Stimulated activated CD4-positive, alpha-beta T cell treated with anti-CD3 and anti-CD28 coated beads, Interleukin-2, amount 100 ng/mL, for 48 hours (primary cell): ENCODE results near the gene SLC45A1.
"Not testable (repeated sequence)": the region's sequence is repeated elsewhere in the genome, so short reads cannot be mapped to it uniquely, and the experiment has no call there.

Experiments
- DNase-seq, 2 donors: peaks; one replicate each; pipeline ENCODE4 v3.0.0-alpha.2; 2020

The SLC45A1 gene

GRCh38 chr1:8317647-8318381 lies at the start of gene SLC45A1:
Gene SLC45A1, plus strand, starts transcription at chr1:8318114. Its CDS starts 6,216 bp downstream, at chr1:8324330.
- peak; percentile 72 to 79 for DNase-seq

DNA sequence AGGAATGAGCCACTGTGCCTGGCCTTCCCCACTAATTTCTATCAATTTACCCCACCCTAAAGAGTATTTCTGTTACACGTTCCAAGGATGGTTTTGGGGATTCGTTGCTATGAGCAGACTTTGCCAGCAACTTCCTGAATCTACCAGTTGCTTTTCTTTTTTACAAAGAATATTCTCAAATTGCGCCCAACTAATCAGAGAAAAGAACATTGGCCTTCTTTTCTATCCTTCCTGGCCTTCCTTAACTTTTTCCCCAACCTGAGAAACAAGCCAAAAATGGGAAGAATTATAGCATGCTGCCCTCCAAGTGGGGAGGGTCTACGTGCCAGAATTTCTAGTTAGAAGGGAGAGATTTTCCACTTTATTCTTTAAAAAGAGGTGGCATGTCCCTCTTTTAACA lies 44.9 kb upstream of the SLC45A1 start:
- no peak for DNase-seq

- DNase-seq: no peak
Observed at GRCh38 chr1:8274352-8274751, 43.6 kb upstream of the SLC45A1 start.

DNA sequence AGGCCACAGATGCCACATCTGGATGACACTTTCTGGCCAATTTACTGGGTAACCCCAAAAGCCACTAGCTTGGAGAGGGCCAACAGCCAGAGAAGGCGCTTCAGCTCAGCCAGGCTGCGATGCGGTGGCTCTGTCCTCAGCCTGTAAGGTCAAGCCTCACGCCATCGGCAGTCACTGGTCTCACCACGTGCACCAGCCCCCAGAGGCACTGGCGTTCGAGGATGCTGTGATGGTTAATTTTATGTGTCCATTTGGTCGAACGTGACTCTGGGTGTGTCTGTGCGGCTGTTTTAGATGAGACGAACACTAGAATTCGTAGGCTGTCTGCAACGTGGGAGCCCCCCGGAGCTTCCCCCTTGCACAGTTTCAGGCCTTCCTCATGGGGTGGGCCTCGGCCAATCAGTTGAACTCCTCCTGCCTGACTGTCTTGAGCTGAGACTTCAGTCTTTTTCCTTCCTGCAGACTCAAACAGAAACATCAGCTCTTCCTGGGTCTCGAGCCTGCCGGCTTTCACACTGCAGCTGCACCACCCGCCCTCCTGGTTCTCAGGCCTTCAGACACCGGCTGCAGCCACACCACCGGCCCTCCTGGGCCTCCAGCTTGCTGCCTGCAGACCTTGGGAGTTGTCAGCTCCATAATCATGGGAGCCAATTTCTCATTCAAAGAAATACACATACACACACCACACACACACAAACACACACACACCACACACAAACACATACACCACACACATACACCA lies 41.6 kb upstream of the SLC45A1 start:
- DNase-seq: no peak

- no peak for DNase-seq
Observed at GRCh38 chr1:8276932-8277331, 41.0 kb upstream of the SLC45A1 start.

DNA sequence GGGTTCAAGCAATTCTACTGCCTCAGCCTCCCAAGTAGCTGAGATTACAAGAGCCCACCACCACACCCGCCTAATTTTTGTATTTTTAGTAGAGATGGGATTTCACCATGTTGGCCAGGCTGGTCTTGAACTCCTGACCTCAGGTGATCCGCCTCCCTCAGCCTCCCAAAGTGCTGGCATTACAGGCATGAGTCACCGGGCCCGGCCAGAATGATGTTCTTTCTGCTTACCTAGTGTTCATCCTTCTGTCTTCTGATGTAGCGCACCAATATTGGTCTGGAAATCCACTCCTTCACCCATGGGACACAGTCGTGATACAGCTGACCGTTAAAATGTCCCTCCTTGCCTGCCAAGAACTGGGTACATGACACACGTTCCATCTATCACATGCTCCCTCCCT lies 39.2 kb upstream of the SLC45A1 start:
- not testable (repeated sequence) for DNase-seq

DNA sequence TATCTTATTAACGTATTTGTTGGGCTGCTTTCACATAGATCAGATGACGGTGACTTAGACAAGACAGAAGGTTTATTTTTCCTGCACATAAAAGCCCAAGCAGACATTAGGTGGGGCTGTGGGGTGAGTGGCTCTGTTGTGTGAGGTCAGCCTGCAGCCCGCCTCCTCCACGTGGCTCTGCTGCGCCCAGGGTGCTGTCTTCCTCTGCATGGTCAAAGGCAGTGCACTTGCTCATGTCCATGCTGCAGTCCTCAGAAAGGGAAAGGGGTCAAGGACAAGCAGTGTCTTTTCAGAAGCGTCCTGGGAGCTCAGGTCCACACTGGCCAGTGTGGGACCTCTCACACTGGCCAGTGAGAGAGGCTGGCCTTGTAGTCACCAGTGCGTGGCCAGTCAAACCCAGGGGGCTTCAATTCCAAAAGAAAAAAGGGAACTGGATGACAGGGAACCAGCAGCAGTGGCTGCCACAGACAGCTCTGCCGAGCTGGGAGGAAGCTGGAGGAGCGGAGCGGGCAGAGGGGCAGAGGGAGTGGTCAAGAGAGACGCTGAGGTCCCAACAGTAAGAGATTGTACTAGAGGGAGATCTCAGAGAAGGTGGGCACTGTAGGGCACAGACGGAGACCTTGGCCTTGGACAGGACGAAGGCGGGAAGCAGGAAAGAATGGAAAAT lies 35.9 kb upstream of the SLC45A1 start:
- no peak for DNase-seq

GRCh38 chr1:8283058-8283884 lies 34.6 kb upstream of the SLC45A1 start:
- DNase-seq: peak; percentile 12

DNA sequence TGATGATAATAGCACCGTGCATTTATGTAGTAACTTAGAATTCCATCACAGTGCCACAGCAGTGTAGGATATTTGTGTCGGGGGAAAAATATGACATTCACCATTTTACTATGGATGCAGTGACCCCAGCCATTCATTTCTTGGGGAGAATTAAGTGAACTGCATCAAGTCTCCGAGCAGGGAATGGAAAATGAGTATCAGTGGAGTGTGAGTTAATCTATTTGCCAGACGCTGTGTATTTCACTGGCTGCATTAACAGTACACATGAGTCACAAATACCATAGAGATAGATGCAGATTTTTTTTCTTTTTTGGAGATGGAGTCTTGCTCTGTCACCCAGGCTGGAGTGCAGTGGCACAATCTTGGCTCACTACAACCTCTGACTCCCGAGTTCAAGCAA lies 33.8 kb upstream of the SLC45A1 start:
- DNase-seq: no peak

- DNase-seq: no peak
Observed at GRCh38 chr1:8285103-8285502, 32.8 kb upstream of the SLC45A1 start.

- DNase-seq: no peak
Observed at GRCh38 chr1:8285965-8286364, 31.9 kb upstream of the SLC45A1 start.

GRCh38 chr1:8293118-8293517 lies 24.8 kb upstream of the SLC45A1 start:
- no peak for DNase-seq

GRCh38 chr1:8293641-8294169 lies 24.2 kb upstream of the SLC45A1 start:
- no peak for DNase-seq

GRCh38 chr1:8294170-8294697 lies 23.7 kb upstream of the SLC45A1 start:
- no peak for DNase-seq

DNA sequence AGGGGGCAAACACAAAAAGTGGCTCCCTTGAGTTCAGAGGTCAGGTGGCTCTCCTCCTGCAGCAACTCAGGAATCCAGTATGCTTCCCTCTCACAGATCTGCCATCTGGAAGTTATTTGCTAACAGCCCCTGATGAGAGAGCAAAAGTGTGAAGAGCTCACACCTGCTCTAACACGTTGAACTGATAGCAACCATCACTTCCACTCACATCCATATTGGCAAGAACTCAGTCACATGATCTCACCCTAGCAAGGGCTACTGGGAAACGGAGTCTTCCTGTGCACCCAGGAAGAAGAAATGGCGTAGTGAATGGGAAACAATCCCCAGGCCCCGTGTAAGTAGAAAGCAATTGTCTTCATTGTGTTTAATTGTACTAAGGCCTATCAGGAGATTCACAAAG lies 20.7 kb upstream of the SLC45A1 start:
- no peak for DNase-seq

GRCh38 chr1:8299963-8300362 lies 18.0 kb upstream of the SLC45A1 start:
- no peak for DNase-seq

GRCh38 chr1:8302081-8302956 lies 15.6 kb upstream of the SLC45A1 start:
- DNase-seq: no peak

- DNase-seq: no peak
Observed at GRCh38 chr1:8303141-8303540, 14.8 kb upstream of the SLC45A1 start.

GRCh38 chr1:8303876-8304275 lies 14.0 kb upstream of the SLC45A1 start:
- no peak for DNase-seq

GRCh38 chr1:8307628-8308027 lies 10.3 kb upstream of the SLC45A1 start:
- no peak for DNase-seq

DNA sequence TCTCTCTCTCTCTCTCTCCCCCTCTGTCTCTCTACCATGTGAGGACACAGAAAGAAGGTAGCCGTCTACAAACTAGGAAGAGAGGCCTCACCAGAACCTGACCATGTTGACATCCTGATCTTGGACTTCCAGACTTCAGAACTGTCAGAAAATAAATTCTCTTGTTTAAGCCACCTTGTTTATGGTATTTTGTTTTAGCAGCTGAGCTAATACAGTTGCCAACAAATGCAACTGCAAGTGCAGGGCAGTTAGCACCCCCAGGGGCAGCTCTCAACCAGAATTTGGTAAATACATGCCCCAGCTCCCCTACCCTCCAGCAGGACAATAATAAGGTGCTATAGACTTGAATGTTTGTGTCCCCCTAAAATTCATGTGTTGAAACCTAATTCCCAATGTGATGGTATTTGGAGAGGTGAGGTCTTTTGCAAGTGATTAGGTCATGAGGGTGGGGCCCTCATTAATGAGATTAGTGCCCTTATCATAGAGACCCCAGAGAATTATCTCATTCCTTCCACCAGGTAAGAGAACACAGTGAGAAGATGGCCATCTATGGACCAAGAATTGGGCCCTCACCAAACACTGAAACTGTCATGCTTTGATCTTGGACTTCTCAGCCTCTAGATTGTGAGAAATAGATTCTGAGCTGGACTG lies 6.7 kb upstream of the SLC45A1 start:
- DNase-seq: no peak
